Mesodermal cell (in vitro differentiated cells): ENCODE measurements around the gene ANGPTL7.

Experiments used
- H3K27ac ChIP-seq: 2 replicates; pipeline ENCODE4 v1.7.0; 2013; ENCODE audit warnings: mild to moderate bottlenecking, low read depth, low read length, moderate library complexity; ENCODE audit not compliant: severe bottlenecking
- H3K36me3 ChIP-seq: 2 replicates; pipeline ENCODE4 v1.7.1; 2013; ENCODE audit warnings: mild to moderate bottlenecking, low read length, moderate library complexity; ENCODE audit not compliant: control insufficient read depth, insufficient read depth
- H3K4me1 ChIP-seq: one replicate; pipeline ENCODE4 v1.7.1; 2013; ENCODE audit warnings: mild to moderate bottlenecking, low read length; ENCODE audit not compliant: insufficient read depth, control insufficient read depth, poor library complexity, severe bottlenecking
- H3K4me3 ChIP-seq: 2 replicates; pipeline ENCODE4 v1.7.0; 2013; ENCODE audit warnings: low read length, control low read depth, mild to moderate bottlenecking; ENCODE audit not compliant: insufficient read depth, poor library complexity, severe bottlenecking; ENCODE audit errors: extremely low read depth
- H3K9me3 ChIP-seq: 2 replicates; pipeline ENCODE4 v1.7.1; 2013; ENCODE audit warnings: mild to moderate bottlenecking, low read length, moderate library complexity; ENCODE audit not compliant: control insufficient read depth
- WGBS, 2 experiments: methylation state at CpG; one replicate each; pipeline ENCODE4 v1.1.5; 2013; ENCODE audit warnings: missing lambda C conversion rate in 2 of 2; ENCODE audit not compliant: insufficient coverage in 2 of 2; 5-methylcytosine and 5-hydroxymethylcytosine counted together

ANGPTL7 gene

GRCh38 chr1:11184973-11185372 lies 4.2 kb upstream of the ANGPTL7 start:
- WGBS, 2 experiments: no CpG with 5 or more reads among the region's 1 CpG
- Histone ChIP-seq H3K4me3 (no peak overlapping the region), H3K9me3 (no peaks in the 10 kb centered on the region), H3K36me3 (peaks cover 65% of the 10 kb centered on the region), H3K4me1 (peaks cover 15% of the 10 kb centered on the region), H3K27ac (no peak overlapping the region)

DNA sequence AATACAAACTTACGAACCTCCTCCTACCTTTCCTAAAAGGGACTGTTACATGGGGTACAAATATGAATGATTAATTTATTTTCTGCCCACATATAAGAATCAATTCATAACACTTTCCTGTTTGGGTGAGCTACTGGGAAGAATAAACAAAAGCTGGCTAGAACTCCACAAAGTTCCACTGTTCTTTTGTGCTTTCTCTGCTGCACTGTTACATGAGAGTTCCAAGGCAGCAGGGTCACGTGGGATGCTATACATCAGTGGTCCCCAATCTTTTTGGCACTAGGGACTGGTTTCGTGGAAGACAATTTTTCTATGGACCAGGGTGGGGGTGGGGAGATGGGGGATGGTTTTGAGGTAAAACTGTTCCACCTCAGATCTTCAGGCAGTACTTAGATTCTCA lies 2.2 kb upstream of the ANGPTL7 start:
- peaks cover 69% of the 10 kb centered on the region for H3K36me3 ChIP-seq
- H3K27ac ChIP-seq: no peak overlapping the region
- 72 to 100% methylated on average over 2 of the region's 3 CpGs for WGBS, 2 experiments
- H3K4me1 ChIP-seq: peaks cover 8% of the 10 kb centered on the region
- no peak overlapping the region for H3K4me3 ChIP-seq
- H3K9me3 ChIP-seq: no peaks in the 10 kb centered on the region

DNA sequence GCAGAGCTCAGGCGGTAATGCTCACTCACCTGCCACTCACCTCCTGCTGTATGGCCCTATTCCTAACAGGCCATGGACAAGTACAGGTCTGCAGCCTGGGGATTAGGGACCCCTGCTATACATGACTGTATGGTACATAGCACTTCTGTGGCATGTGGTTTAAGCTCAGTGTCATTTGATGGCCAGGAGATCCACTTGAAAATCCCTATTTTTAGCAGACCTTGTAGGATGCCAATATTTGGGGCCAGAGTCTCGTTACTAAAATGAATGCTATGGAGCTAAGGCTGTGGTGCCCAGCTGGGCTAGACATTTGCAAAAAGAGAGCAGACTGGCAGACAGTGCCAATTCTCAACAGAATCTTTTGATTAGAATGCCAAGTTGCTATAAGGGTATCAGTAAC lies 1.7 kb upstream of the ANGPTL7 start:
- peaks cover 71% of the 10 kb centered on the region for H3K36me3 ChIP-seq
- no peak overlapping the region for H3K27ac ChIP-seq
- peaks cover 8% of the 10 kb centered on the region for H3K4me1 ChIP-seq
- H3K9me3 ChIP-seq: no peaks in the 10 kb centered on the region
- WGBS, 2 experiments: 85 to 92% methylated on average over 2 of the region's 2 CpGs
- H3K4me3 ChIP-seq: no peak overlapping the region

DNA sequence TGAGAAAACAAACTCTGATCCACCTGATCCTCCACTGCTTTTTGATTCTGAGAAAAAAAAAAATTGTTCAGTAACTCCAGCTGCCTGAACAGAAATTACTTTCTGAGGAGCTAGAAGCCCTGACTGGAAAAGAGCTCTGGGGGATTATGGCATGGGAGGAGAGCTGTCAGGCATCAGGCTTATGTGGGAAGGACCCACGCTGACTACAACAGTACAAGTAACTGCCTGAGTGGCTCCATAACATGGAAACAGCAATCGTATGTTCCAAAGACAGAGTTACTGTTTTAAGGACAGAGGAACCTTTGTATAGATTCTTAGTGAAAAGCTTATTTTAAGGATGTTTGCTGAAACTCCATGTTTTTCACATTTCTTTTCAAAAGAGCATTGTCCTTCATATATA lies 1.2 kb upstream of the ANGPTL7 start:
- Histone ChIP-seq H3K9me3 (no peaks in the 10 kb centered on the region), H3K4me1 (peaks cover 8% of the 10 kb centered on the region), H3K36me3 (peaks cover 67% of the 10 kb centered on the region), H3K4me3 (no peak overlapping the region), H3K27ac (no peak overlapping the region)
- 86% methylated on average over 2 of the region's 2 CpGs for WGBS, 2 experiments

GRCh38 chr1:11188381-11188780 lies 774 bp upstream of the ANGPTL7 start:
- H3K9me3 ChIP-seq: no peaks in the 10 kb centered on the region
- H3K4me3 ChIP-seq: no peak overlapping the region
- peaks cover 71% of the 10 kb centered on the region for H3K36me3 ChIP-seq
- H3K4me1 ChIP-seq: peaks cover 8% of the 10 kb centered on the region
- no CpG with 5 or more reads among the region's 1 CpG for WGBS, 2 experiments
- no peak overlapping the region for H3K27ac ChIP-seq

- peaks cover 71% of the 10 kb centered on the region for H3K36me3 ChIP-seq
- H3K9me3 ChIP-seq: no peaks in the 10 kb centered on the region
- 91 to 94% methylated on average over 4 to 11 of the region's 11 CpGs for WGBS, 2 experiments
- peaks cover 8% of the 10 kb centered on the region for H3K4me1 ChIP-seq
- no peak overlapping the region for H3K4me3 ChIP-seq
- H3K27ac ChIP-seq: no peak overlapping the region
These were observed 4.2 kb downstream of the ANGPTL7 start for GRCh38 chr1:11193376-11193775.

- Histone ChIP-seq H3K4me1 (no peaks in the 10 kb centered on the region), H3K27ac (no peak overlapping the region), H3K36me3 (peaks cover 73% of the 10 kb centered on the region), H3K9me3 (no peaks in the 10 kb centered on the region), H3K4me3 (no peak overlapping the region)
- 98% methylated on average over 8 to 12 of the region's 14 CpGs for WGBS, 2 experiments
These were observed 5.4 kb downstream of the ANGPTL7 start for GRCh38 chr1:11194407-11195176.

GRCh38 chr1:11196945-11197344 lies 7.8 kb downstream of the ANGPTL7 start:
- Histone ChIP-seq H3K4me1 (no peaks in the 10 kb centered on the region), H3K4me3 (no peak overlapping the region), H3K36me3 (peaks cover 62% of the 10 kb centered on the region), H3K27ac (no peak overlapping the region), H3K9me3 (no peaks in the 10 kb centered on the region)
- 94 to 100% methylated on average over 1 to 2 of the region's 2 CpGs for WGBS, 2 experiments

- Histone ChIP-seq H3K4me1 (no peaks in the 10 kb centered on the region), H3K36me3 (peaks cover 58% of the 10 kb centered on the region), H3K4me3 (no peak overlapping the region), H3K9me3 (no peaks in the 10 kb centered on the region), H3K27ac (no peak overlapping the region)
- WGBS, 2 experiments: 89 to 100% methylated on average over 2 to 3 of the region's 4 CpGs
These were observed 8.2 kb downstream of the ANGPTL7 start for GRCh38 chr1:11197359-11197758.

DNA sequence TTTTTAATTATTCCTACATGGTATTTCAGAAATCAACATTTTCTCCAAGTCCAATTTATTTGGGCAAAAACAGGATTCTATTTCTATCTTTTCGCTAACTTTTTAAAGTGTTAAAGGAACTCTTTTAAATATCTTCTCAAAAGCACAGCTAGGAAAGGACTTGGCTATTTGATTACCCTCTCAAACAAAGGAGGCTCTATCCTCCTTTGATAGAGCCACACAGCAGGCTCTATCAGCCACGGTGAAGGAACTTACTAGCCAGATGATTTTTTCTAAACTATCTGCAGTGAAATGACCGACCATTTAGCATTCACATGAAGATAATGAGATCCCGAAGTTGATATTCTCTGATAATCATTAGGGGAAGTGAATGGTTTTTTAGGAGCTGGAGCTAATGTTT lies 9.1 kb downstream of the ANGPTL7 start:
- peaks cover 55% of the 10 kb centered on the region for H3K36me3 ChIP-seq
- H3K27ac ChIP-seq: no peak overlapping the region
- 20 to 100% methylated on average over 1 to 2 of the region's 4 CpGs for WGBS, 2 experiments
- no peak overlapping the region for H3K4me3 ChIP-seq
- no peaks in the 10 kb centered on the region for H3K9me3 ChIP-seq
- H3K4me1 ChIP-seq: no peaks in the 10 kb centered on the region

DNA sequence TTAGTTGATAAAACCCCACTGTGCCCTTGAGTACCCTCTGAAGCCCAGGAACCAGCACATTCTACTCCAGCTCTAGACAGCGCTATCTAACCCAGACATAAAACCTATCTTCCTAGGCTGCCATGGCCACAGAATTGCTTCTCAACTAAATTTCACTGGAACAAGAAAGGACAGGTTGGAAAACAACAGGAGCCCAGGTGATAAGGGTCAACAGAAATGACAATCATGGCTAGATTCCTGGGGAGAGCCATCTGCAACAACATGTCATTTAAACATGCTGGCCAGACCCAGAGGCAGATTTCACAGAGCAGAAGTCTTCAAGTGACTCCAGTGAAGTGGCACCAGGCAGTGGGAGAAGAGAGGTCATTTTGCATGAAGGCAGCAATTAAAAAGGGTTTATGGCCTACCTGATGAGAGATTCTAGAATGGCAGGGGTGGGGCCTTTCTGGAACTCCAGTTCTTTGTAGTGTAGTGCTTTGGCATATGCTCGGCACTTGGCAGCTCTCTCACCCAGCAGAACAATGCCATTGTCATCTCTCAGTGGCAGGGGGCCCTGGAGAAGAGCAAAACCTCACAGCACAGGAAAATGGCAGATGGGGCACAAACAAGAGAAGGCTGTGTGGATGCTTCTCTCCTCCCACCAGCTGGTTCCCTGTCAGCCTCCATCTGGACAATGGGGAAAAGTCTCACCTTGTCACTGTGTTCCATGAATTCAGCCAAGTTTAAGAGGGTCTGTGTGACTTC lies 9.9 kb downstream of the ANGPTL7 start:
- Histone ChIP-seq H3K4me1 (no peaks in the 10 kb centered on the region), H3K36me3 (peaks cover 55% of the 10 kb centered on the region), H3K9me3 (no peaks in the 10 kb centered on the region), H3K27ac (no peak overlapping the region), H3K4me3 (no peak overlapping the region)
- WGBS, 2 experiments: 92 to 100% methylated on average over 1 to 2 of the region's 2 CpGs
